AG04449 (cell line): ENCODE results near the gene TMEM40.
"Not testable (repeated sequence)": the region's sequence is repeated elsewhere in the genome, so short reads cannot be mapped to it uniquely, and the experiment has no call there.

ENCODE experiments used
- CTCF ChIA-PET: fragments of 350-600 bp; formaldehyde crosslinking; extraction: SDS; loops from one replicate; lab custom pipeline; 2021; ENCODE audit warnings: antibody characterized with exemption; lab: Yijun Ruan, JAX
- POLR2A ChIA-PET: fragments of 400-600, 350-600 bp; formaldehyde crosslinking; extraction: SDS; loops from one replicate; lab custom pipeline; 2020; ENCODE audit warnings: antibody characterized with exemption, inconsistent platforms; lab: Yijun Ruan, JAX
- DNase-seq: peaks from one replicate; pipeline ENCODE4 v3.0.0-alpha.2; 2010; ENCODE audit warnings: low read depth, low spot score
- H3K4me3 ChIP-seq: 2 replicates; pipeline ENCODE4 v1.5.1; 2011; ENCODE audit warnings: low read depth, mild to moderate bottlenecking, control low read depth, low read length
- CTCF ChIP-seq: IDR thresholded peaks from one replicate; pipeline ENCODE4 v1.5.1; 2011; ENCODE audit warnings: mild to moderate bottlenecking, moderate library complexity, low read length, control low read depth, inconsistent platforms; ENCODE audit not compliant: insufficient read depth; ENCODE audit errors: missing control alignments

The TMEM40 gene

GRCh38 chr3:12793701-12794100 is 34.6 kb upstream of the TMEM40 start:
- ChIA-PET POLR2A (no interaction called here), CTCF (interaction anchor here (1.6 to 7.9 kb wide), 2 partner anchors 15 to 48 kb away, joined by 4 to 49 read pairs; partner anchors contain the start of gene RPL32)
- no peak for TF ChIP-seq CTCF
- no peak for DNase-seq
- H3K4me3 ChIP-seq = no peak overlapping the region

- no peak for DNase-seq
- no peak overlapping the region for H3K4me3 ChIP-seq
- TF ChIP-seq CTCF = no peak
- POLR2A ChIA-PET = no interaction called here
- CTCF ChIA-PET = interaction anchor here (0.7 to 7.9 kb wide), 3 partner anchors 14 to 41 kb away, joined by 3 to 49 read pairs (median 3); no protein-coding TSS in a partner anchor
These were observed 32.4 kb upstream of the TMEM40 start for GRCh38 chr3:12791430-12791829.

DNA sequence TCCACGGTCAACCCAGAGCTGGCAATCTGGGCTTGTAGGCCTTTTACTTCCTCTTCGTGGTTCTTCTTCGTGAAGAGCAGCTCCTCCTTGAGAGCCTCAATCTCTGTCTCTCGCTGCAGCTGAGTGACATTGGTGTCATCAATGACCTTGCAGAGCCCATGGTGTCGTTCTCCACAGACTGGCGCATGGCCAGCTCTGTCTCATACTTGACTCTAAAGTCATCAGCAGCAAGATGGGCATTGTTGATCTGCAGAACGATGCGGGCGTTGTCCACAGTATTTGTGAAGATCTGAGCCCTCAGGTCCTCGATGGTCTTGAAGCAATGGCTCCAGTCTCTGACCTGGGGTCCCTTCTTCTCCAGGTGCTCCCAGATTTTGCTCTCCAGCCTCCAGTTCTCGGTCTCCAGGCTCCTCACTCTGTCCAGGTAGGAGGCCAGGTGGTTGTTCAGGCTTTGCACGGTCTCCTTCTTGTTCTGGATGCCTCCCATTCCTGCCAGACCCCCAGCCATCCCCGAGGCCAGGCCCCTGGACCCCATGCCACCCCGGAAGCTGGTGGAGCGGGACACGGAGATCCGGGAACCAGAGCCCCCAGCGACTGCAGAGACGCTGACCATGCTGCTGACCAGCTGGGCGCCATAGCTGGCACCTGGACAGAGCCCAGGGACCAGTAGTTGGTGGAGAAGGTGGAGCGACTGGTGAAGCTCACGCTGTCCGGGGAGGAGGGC is 29.1 kb upstream of the TMEM40 start:
- POLR2A ChIA-PET, H3K4me3 ChIP-seq, DNase-seq: not testable (repeated sequence)
- CTCF ChIA-PET = interaction anchor here (1.1 to 3.5 kb wide), 14 partner anchors 10 to 107 kb away, joined by 3 to 39 read pairs (median 8); partner anchors contain the start of gene CAND2

GRCh38 chr3:12787346-12787745 is 28.3 kb upstream of the TMEM40 start:
- H3K4me3 ChIP-seq, POLR2A ChIA-PET, DNase-seq: not testable (repeated sequence)
- CTCF ChIA-PET = interaction anchor here (0.6 to 3.5 kb wide), 17 partner anchors 9 to 187 kb away, joined by 3 to 39 read pairs (median 8); partner anchors contain the start of genes CAND2 and RPL32
- peak; percentile 37 for TF ChIP-seq CTCF

DNA sequence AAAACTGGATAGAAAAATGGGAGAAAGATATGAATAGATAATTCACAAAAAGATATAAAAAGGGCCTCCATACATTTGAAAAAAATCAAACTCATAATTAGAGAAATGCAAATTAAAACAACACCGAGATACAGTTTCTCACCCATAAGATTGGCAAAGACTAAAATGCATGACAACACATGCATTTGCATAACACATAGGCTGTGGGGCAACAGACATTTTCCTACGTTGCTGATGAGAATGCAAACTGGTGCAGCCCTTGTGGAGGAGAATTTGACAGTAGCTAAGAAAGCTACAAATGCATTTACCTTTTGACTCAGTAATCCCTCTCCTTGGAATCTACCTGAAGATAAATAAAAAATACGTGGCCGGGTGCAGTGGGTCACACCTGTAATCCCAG is 26.0 kb upstream of the TMEM40 start:
- ChIA-PET CTCF (no interaction called here), POLR2A (no interaction called here)
- H3K4me3 ChIP-seq = no peak overlapping the region
- no peak for DNase-seq
- TF ChIP-seq CTCF = no peak

DNA sequence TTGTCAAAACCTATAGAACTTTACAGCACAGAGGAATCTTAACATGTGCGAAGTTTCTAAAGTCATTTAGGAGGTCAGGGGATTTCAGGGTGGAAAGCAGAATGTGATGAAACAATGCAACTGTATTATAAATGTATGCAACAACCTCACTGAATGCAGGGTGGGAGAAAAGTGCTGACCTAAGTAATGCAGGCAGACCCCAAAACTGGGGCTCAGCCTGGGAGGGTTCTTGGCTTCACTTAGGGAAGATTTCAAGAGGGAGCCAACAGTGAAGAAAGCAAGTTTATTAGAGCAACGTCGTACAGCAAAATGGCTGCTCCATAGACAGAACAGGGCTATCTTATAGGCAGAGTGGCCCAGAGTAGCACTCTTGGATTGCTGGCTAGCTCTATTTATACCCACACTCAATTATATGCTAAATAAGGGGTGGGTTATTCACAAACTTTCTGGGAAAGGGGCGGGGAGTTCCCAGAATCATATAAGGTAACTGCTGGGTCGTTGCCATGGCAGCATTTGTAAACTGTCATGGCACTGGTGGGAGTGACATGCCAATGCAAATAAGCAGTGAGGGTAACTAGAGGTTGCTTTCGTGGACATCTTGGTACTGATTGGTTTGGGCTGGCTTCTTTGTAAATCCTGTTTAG is 23.2 kb upstream of the TMEM40 start:
- TF ChIP-seq CTCF = no peak
- no peak overlapping the region for H3K4me3 ChIP-seq
- ChIA-PET CTCF (interaction anchor here (1.0 to 1.6 kb wide), 2 partner anchors 26 to 28 kb away, joined by 3 read pairs; no protein-coding TSS in a partner anchor), POLR2A (no interaction called here)
- DNase-seq = no peak
